Nephron (organoid): ENCODE data around the gene ADARB2.

Experiments
- H3K27ac Mint-ChIP-seq, 3 experiments: 2 replicates each; pipeline ENCODE4 v1.8.0; 2020; ENCODE audit warnings: mixed read lengths in 3 of 3, mild to moderate bottlenecking in 2 of 3, moderate library complexity in 1 of 3
- H3K27me3 Mint-ChIP-seq: 2 replicates; pipeline ENCODE4 v1.8.0; 2021; ENCODE audit warnings: low read depth, mild to moderate bottlenecking, moderate library complexity, mixed read lengths
- H3K36me3 Mint-ChIP-seq: 2 replicates; pipeline ENCODE4 v1.8.0; 2020; ENCODE audit warnings: low read depth, mixed read lengths
- H3K4me1 Mint-ChIP-seq: 2 replicates; pipeline ENCODE4 v1.8.0; 2020; ENCODE audit warnings: mixed read lengths
- H3K4me3 Mint-ChIP-seq, 3 experiments: 2 replicates each; pipeline ENCODE4 v1.8.0; 2020; ENCODE audit warnings: mild to moderate bottlenecking in 3 of 3, mixed read lengths in 3 of 3, moderate library complexity in 2 of 3
- H3K9me3 Mint-ChIP-seq: 2 replicates; pipeline ENCODE4 v1.8.0; 2020; ENCODE audit warnings: mixed read lengths
- TF ChIP-seq, protein P1 (sequence below), 3 experiments: fragments of 200-600 bp; sonication (generic); IDR thresholded peaks; one replicate each; pipeline ENCODE4 v1.5.0; 2021; ENCODE audit warnings: antibody characterized with exemption in 3 of 3; ENCODE audit not compliant: unreplicated experiment in 3 of 3

ADARB2 gene

DNA sequence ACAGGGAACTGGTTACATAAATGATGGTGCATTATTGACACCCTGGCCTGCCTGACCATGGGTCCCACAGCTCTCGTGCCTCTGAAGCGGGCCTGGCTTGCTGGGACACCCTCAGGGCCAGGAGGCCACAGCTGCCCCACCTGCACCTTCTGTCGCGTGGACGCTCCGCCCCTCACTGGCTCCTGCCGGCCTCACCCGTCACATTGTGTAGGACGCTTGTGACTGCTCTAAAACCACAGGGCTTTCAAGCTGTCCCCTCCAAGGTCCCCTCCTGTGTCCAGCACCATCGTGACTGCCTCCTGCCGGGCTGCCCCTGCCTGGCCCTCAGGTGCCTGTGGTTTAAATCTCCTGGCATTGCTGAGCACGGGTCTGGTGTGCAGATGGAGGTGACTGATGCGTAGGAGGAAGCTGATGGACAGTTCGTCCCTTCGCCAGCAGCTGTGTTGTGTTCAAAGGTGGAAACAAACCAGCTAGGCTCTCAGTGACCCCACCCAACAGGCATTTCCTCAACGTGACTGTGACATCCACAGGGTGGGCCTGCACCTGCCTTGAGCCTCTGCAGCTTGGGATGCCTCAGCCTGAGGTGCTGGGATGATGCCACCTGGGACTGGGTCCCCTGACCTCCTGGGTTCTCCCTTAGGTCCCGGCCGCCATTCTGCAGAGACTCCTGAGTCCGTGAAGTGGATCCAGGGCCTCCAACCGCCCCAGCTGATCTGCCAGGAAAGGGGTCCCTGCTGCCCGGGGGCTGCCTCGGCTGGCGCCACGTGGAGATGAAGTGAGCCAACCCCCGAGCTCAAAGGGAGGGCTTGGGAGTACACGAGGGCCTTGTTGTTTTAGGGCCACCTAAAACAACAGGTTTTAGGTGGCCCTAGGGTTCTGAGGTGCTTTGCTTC is 532.6 kb downstream of the ADARB2 start:
- H3K36me3 Mint-ChIP-seq = no peaks in the 10 kb centered on the region
- H3K4me3 Mint-ChIP-seq = no peak overlapping the region
- H3K27me3 Mint-ChIP-seq = peaks cover 4% of the 10 kb centered on the region
- H3K9me3 Mint-ChIP-seq = no peaks in the 10 kb centered on the region
- H3K4me1 Mint-ChIP-seq = no peaks in the 10 kb centered on the region
- H3K27ac Mint-ChIP-seq = no peak overlapping the region
- TF ChIP-seq, protein P1, sequence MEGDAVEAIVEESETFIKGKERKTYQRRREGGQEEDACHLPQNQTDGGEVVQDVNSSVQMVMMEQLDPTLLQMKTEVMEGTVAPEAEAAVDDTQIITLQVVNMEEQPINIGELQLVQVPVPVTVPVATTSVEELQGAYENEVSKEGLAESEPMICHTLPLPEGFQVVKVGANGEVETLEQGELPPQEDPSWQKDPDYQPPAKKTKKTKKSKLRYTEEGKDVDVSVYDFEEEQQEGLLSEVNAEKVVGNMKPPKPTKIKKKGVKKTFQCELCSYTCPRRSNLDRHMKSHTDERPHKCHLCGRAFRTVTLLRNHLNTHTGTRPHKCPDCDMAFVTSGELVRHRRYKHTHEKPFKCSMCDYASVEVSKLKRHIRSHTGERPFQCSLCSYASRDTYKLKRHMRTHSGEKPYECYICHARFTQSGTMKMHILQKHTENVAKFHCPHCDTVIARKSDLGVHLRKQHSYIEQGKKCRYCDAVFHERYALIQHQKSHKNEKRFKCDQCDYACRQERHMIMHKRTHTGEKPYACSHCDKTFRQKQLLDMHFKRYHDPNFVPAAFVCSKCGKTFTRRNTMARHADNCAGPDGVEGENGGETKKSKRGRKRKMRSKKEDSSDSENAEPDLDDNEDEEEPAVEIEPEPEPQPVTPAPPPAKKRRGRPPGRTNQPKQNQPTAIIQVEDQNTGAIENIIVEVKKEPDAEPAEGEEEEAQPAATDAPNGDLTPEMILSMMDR (IDR thresholded peaks at IDR 0.05; ENCODE audit: unreplicated experiment in 3 of 3) = no peak

DNA sequence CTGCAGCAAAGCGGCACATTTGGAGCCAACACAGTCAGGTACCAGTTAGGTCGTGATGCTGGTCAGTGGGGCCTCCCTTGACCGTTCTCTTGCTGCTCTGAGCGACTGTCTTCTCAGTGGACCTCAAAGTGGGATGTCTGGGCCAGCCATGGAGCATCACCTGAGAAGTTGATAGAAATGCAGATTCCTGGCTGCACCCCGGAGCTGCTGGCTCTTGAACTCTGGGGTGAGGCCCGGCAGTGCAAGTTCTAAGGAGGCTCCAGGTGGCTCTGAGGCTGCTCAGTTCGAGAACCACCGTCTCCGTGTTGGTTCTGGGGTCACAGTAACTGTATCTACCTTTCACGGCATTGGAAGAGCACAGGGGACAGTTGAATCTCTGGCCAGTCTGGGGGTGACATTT is 533.6 kb downstream of the ADARB2 start:
- Mint-ChIP-seq H3K27ac (no peak overlapping the region), H3K27me3 (peaks cover 5% of the 10 kb centered on the region), H3K36me3 (no peaks in the 10 kb centered on the region), H3K4me1 (no peaks in the 10 kb centered on the region), H3K9me3 (no peaks in the 10 kb centered on the region), H3K4me3 (no peak overlapping the region)
- TF ChIP-seq, protein P1 (IDR thresholded peaks at IDR 0.05; ENCODE audit: unreplicated experiment in 3 of 3) = no peak

DNA sequence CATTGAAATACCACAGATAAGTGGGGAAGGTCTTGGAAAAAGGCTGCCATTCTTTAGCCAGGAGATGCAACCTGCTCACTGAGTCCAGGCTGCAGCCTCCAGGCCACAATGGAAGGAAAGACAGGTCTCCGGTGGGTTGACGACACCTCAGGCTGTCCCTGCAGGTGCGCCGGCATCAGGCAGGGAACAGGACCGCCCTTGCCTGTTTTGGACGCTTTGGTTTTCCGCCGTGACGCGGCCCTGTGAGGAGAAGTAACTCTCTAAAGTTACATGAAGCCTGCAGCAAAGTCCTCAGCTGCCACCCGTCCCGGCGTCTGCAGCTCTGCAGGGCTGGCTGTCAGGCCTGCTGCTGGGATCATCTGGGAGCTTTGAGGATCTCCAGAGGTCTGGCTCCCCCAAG is 534.1 kb downstream of the ADARB2 start:
- peaks cover 3% of the 10 kb centered on the region for H3K4me1 Mint-ChIP-seq
- peaks cover 10% of the 10 kb centered on the region for H3K27me3 Mint-ChIP-seq
- H3K4me3 Mint-ChIP-seq = no peak overlapping the region
- H3K36me3 Mint-ChIP-seq = no peaks in the 10 kb centered on the region
- H3K9me3 Mint-ChIP-seq = no peaks in the 10 kb centered on the region
- TF ChIP-seq, protein P1 (IDR thresholded peaks at IDR 0.05; ENCODE audit: unreplicated experiment in 3 of 3) = no peak
- H3K27ac Mint-ChIP-seq = no peak overlapping the region

DNA sequence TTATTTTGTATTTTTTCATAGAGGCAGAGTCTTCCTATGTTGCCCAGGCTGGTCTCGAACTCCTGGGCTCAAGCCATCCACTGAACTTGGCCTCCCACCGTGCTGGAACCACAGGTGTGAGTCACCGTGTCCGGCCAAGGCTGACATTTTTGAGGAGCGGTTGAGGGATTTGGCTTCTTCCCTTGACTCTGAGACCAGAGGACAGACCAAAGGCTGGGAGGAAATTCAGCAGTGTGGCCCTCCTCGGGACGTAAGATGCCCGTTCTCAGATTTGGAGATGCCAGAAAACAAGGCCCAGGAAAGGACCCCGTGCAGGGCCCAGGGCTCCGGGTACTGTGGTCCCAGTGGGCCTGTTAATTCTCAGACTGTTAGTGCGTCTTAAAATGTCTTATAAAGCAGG is 535.0 kb downstream of the ADARB2 start:
- H3K27ac Mint-ChIP-seq = no peak overlapping the region
- peaks cover 14% of the 10 kb centered on the region for H3K27me3 Mint-ChIP-seq
- H3K9me3 Mint-ChIP-seq = no peaks in the 10 kb centered on the region
- no peak overlapping the region for H3K4me3 Mint-ChIP-seq
- TF ChIP-seq, protein P1 (IDR thresholded peaks at IDR 0.05; ENCODE audit: unreplicated experiment in 3 of 3) = no peak
- no peaks in the 10 kb centered on the region for H3K36me3 Mint-ChIP-seq
- peaks cover 12% of the 10 kb centered on the region for H3K4me1 Mint-ChIP-seq

DNA sequence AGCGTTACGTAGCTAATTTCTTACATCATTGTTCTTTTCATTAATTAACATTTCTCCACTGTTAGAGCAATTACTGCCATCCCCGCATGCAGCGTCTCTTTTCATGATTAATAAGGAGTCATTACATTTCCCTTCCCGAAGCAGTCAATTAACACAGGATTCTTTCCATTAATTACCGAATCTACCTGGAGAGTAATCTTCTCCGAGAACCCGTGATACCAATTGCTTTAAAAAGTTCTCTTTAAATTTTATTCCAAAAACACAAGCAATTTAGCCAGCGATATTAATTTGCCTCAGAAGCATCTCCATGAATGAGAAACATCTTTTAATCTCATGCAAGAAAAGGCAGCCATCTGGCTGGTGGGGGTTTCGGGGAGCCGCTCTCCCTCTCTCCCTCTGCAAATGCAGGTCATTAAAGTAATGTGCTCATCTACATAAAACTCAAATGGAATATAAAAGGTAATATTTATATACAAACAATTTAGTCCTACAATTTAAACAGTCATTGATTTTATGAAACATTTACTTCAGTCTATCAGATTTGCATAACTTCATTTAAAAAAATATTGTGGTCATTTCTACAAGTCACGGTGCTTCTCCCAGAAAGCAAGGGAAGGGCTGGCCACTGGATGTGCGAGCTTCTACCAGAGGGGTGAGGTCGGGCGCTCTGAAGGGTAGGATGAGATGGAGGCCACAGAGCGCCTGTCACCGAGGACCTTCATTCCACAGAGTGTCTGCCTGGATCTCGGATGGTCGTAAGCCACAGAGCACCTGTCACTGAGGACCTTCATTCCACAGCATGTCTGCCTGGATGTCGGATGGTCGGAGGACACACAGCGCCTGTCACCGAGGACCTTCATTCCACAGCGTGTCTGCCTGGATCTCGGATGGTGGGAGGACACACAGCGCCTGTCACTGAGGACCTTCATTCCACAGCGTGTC is 536.2 kb downstream of the ADARB2 start:
- Mint-ChIP-seq H3K36me3 (no peaks in the 10 kb centered on the region), H3K27ac (no peak overlapping the region), H3K9me3 (no peaks in the 10 kb centered on the region), H3K27me3 (peaks cover 14% of the 10 kb centered on the region), H3K4me1 (peaks cover 15% of the 10 kb centered on the region), H3K4me3 (no peak overlapping the region)
- TF ChIP-seq, protein P1 (IDR thresholded peaks at IDR 0.05; ENCODE audit: unreplicated experiment in 3 of 3) = no peak
